ENCODE data around the gene ARHGAP6. TPM values are rescaled to one million over a fixed set of nuclear protein-coding genes. Genes with fewer than 3 reads are reported as not detected.

Gene ARHGAP6
- polyA plus RNA-seq, 2 of the 4 experiments (the other 2 are of a cell fraction): 0.04 TPM; not detected in 1

DNA sequence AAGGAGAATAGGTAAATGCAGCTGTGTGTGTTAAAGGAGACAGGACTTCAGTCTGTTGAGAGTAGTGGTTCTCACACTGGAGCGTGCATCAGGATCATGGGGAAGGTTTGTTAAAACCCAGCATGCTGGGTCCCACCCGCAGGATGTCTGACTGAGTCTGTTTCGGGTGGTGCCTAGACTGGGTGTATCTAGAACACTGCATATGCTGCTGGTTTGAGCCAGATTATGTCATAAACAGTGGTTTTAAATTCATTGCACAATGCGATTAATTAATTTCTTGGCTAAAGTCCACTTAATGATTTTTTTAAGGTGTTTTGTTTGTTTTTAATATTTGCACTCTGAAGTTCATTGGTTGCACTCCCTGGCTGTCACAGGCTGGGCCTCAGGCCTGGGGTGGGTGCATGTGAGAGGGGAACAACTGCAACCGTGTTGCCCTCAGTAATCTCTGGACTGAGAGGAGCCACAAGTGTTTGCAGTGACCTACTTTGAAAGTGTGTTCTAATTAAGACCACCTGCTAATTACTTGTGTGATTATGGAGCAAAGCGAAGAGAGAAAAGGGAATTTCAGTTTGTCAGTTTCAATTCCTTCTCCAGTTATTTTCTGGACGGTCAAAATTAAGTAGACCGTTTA, 546.3 kb downstream of the ARHGAP6 start:
- Histone ChIP-seq H3K4me2 (no peak overlapping the region), H3K9me3 (no peaks in the 10 kb centered on the region), H3K4me3 (no peak overlapping the region), H3K27ac (no peak overlapping the region), H3K4me1 (no peaks in the 10 kb centered on the region)
- ChIA-PET POLR2A (no interaction called here), CTCF (interaction anchor here (0.6 to 1.1 kb wide), 3 partner anchors 17 to 930 kb away, joined by 3 to 5 read pairs (median 3); no protein-coding TSS in a partner anchor)
- TF ChIP-seq MYC (IDR thresholded peaks at IDR 0.05; ENCODE audit: borderline replicate concordance, low read length) (no peak), FOSL2 (IDR thresholded peaks at IDR 0.05) (no peak), FOSL2 (CRISPR knock-in tag; IDR thresholded peaks at IDR 0.05) (no peak), RAD21 (conservative IDR thresholded peaks at IDR 0.05 in 1 of 2, IDR thresholded peaks at IDR 0.05 in 1 of 2) (no peak), FOXS1 (CRISPR knock-in tag; IDR thresholded peaks at IDR 0.05) (no peak), NR3C1 (IDR thresholded peaks at IDR 0.05) (no peak), HOXB13 (CRISPR knock-in tag; IDR thresholded peaks at IDR 0.05; ENCODE audit: low read depth) (no peak), BHLHE40 (IDR thresholded peaks at IDR 0.05; ENCODE audit: low read depth, low read length) (no peak), TFCP2L1 (CRISPR knock-in tag; IDR thresholded peaks at IDR 0.05) (no peak), RCOR1 (IDR thresholded peaks at IDR 0.05; ENCODE audit: low read depth, low read length) (no peak), CEBPB (IDR thresholded peaks at IDR 0.05) (no peak), MAZ (IDR thresholded peaks at IDR 0.05; ENCODE audit: borderline replicate concordance, low read depth, low read length) (no peak)
- TF ChIP-seq, protein P1, sequence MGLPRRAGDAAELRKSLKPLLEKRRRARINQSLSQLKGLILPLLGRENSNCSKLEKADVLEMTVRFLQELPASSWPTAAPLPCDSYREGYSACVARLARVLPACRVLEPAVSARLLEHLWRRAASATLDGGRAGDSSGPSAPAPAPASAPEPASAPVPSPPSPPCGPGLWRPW (IDR thresholded peaks at IDR 0.05): no peak
- TF ChIP-seq, protein P2, sequence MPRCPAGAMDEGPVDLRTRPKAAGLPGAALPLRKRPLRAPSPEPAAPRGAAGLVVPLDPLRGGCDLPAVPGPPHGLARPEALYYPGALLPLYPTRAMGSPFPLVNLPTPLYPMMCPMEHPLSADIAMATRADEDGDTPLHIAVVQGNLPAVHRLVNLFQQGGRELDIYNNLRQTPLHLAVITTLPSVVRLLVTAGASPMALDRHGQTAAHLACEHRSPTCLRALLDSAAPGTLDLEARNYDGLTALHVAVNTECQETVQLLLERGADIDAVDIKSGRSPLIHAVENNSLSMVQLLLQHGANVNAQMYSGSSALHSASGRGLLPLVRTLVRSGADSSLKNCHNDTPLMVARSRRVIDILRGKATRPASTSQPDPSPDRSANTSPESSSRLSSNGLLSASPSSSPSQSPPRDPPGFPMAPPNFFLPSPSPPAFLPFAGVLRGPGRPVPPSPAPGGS (IDR thresholded peaks at IDR 0.05): no peak
- TF ChIP-seq, protein P3, sequence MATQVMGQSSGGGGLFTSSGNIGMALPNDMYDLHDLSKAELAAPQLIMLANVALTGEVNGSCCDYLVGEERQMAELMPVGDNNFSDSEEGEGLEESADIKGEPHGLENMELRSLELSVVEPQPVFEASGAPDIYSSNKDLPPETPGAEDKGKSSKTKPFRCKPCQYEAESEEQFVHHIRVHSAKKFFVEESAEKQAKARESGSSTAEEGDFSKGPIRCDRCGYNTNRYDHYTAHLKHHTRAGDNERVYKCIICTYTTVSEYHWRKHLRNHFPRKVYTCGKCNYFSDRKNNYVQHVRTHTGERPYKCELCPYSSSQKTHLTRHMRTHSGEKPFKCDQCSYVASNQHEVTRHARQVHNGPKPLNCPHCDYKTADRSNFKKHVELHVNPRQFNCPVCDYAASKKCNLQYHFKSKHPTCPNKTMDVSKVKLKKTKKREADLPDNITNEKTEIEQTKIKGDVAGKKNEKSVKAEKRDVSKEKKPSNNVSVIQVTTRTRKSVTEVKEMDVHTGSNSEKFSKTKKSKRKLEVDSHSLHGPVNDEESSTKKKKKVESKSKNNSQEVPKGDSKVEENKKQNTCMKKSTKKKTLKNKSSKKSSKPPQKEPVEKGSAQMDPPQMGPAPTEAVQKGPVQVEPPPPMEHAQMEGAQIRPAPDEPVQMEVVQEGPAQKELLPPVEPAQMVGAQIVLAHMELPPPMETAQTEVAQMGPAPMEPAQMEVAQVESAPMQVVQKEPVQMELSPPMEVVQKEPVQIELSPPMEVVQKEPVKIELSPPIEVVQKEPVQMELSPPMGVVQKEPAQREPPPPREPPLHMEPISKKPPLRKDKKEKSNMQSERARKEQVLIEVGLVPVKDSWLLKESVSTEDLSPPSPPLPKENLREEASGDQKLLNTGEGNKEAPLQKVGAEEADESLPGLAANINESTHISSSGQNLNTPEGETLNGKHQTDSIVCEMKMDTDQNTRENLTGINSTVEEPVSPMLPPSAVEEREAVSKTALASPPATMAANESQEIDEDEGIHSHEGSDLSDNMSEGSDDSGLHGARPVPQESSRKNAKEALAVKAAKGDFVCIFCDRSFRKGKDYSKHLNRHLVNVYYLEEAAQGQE (IDR thresholded peaks at IDR 0.05): no peak
- DNase-seq (ENCODE audit: low read depth in 1 of 2, low spot score in 1 of 2): no peak
- FAIRE-seq: no peak
- 88% methylated on average over 8 of the region's 8 CpGs for WGBS (ENCODE audit: missing lambda C conversion rate)
- ATAC-seq: no peak

DNA sequence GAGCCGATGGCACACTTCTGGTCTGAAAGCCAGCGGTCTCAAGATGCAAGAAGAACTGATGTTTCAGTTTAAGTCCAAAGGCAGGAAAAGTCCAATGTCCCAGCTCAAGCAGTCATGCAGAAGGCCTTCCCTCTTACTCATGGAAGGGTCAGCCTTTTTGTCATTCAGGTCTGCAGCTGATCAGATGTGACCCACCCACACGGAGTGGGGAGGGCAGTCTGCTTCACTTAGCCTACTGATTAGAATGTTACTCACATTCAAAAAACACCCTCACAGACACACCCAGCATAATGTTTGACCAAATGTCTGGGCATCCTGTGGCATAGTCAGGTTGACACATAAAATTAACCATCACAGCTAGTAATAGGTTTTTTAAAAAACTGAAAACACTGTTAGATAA, 548.0 kb downstream of the ARHGAP6 start:
- FAIRE-seq (no peak), DNase-seq (ENCODE audit: low read depth in 1 of 2, low spot score in 1 of 2) (no peak), ATAC-seq (no peak)
- H3K9me3 ChIP-seq: no peaks in the 10 kb centered on the region
- ChIA-PET CTCF (no interaction called here), POLR2A (no interaction called here)
- peaks cover 4% of the 10 kb centered on the region; the same call in 1 of the 3 replicates for H3K4me1 ChIP-seq
- TF ChIP-seq ZC3H11A (IDR thresholded peaks at IDR 0.05): no peak
- no peak for TF ChIP-seq HDAC2 (IDR thresholded peaks at IDR 0.05)
- TF ChIP-seq JUNB (IDR thresholded peaks at IDR 0.05): no peak
- no peak for TF ChIP-seq EHF (CRISPR knock-in tag; IDR thresholded peaks at IDR 0.05)
- no peak overlapping the region for H3K4me3 ChIP-seq
- no peak overlapping the region for H3K4me2 ChIP-seq
- 82% methylated on average over 3 of the region's 3 CpGs for whole genome bisulfite sequencing (ENCODE audit: missing lambda C conversion rate)
- no peak overlapping the region for H3K27ac ChIP-seq

DNA sequence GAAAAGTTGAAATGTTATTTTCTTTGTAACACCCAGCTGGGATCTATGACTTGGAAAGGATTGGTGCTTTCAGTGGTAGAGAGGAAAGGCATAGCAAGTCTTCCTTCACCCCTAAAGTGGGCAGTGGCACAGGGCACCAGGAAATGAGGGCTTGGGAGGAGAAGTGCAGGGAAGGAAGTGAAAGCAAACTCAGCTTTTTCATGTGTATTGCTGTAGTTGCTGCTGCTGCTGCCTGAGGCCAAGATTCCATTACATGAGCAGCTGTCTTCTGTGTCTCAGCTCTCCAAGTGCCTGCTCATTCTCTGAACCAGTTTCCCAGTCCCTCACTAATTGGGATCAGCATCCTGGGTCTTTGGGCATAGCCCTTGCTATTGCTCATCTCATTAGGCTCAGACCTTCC, 552.0 kb downstream of the ARHGAP6 start:
- FAIRE-seq (no peak), ATAC-seq (no peak), DNase-seq (ENCODE audit: low read depth in 1 of 2, low spot score in 1 of 2) (no peak)
- H3K4me3 ChIP-seq: no peak overlapping the region
- ChIA-PET CTCF (interaction anchor here (1.1 to 1.6 kb wide), 3 partner anchors 13 to 391 kb away, joined by 3 to 7 read pairs (median 5); no protein-coding TSS in a partner anchor), POLR2A (no interaction called here)
- H3K4me2 ChIP-seq: no peak overlapping the region
- H3K27ac ChIP-seq: no peak overlapping the region
- no peaks in the 10 kb centered on the region for H3K9me3 ChIP-seq
- no peak for TF ChIP-seq FOXS1 (CRISPR knock-in tag; IDR thresholded peaks at IDR 0.05)
- TF ChIP-seq RFX5 (IDR thresholded peaks at IDR 0.05): no peak
- TF ChIP-seq, protein P4, sequence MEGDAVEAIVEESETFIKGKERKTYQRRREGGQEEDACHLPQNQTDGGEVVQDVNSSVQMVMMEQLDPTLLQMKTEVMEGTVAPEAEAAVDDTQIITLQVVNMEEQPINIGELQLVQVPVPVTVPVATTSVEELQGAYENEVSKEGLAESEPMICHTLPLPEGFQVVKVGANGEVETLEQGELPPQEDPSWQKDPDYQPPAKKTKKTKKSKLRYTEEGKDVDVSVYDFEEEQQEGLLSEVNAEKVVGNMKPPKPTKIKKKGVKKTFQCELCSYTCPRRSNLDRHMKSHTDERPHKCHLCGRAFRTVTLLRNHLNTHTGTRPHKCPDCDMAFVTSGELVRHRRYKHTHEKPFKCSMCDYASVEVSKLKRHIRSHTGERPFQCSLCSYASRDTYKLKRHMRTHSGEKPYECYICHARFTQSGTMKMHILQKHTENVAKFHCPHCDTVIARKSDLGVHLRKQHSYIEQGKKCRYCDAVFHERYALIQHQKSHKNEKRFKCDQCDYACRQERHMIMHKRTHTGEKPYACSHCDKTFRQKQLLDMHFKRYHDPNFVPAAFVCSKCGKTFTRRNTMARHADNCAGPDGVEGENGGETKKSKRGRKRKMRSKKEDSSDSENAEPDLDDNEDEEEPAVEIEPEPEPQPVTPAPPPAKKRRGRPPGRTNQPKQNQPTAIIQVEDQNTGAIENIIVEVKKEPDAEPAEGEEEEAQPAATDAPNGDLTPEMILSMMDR (IDR thresholded peaks at IDR 0.05): no peak
- H3K4me1 ChIP-seq: peaks cover 19% of the 10 kb centered on the region

Measured in A549 (cell line).